Activated T-cell treated with anti-CD3 and anti-CD28 coated beads, Interleukin-2, amount 50 U/mL, for 72 hours (primary cell): ENCODE results near the gene CACNA1D. TPM values are rescaled to one million over a fixed set of nuclear protein-coding genes. Genes with fewer than 3 reads are reported as not detected.

Source experiments
- ATAC-seq, 2 donors: fragments of 150-1000 bp; cut with Tn5 transposase; replicated peaks in 1 of 2; 2 replicates each; pipeline ENCODE4 v1.10.0; 2021; ENCODE audit warnings: moderate library complexity in 2 of 2, mild to moderate bottlenecking in 1 of 2
- DNase-seq, 2 donors: peaks; one replicate each; pipeline ENCODE4 v3.0.0; 2021 to 2022; ENCODE audit warnings: mixed read lengths in 1 of 2
- H3K27ac Mint-ChIP-seq: one replicate; pipeline ENCODE4 v1.8.0; 2022; ENCODE audit warnings: mild to moderate bottlenecking, moderate library complexity, mixed read lengths
- H3K27me3 Mint-ChIP-seq: one replicate; pipeline ENCODE4 v1.8.0; 2022; ENCODE audit warnings: low read depth, mixed read lengths
- H3K36me3 Mint-ChIP-seq, 2 donors: one replicate each; pipeline ENCODE4 v1.8.0; 2022; ENCODE audit warnings: mixed read lengths in 2 of 2, mild to moderate bottlenecking in 1 of 2; ENCODE audit not compliant: insufficient read depth in 2 of 2
- H3K4me1 Mint-ChIP-seq: one replicate; pipeline ENCODE4 v1.8.0; 2022; ENCODE audit warnings: low read depth, mixed read lengths
- H3K4me3 Mint-ChIP-seq, 2 donors: one replicate each; pipeline ENCODE4 v1.8.0; 2022; ENCODE audit warnings: mild to moderate bottlenecking in 2 of 2, mixed read lengths in 2 of 2, moderate library complexity in 2 of 2
- H3K9me3 Mint-ChIP-seq, 2 donors: one replicate each; pipeline ENCODE4 v1.8.0; 2022; ENCODE audit warnings: mixed read lengths in 2 of 2
- total RNA-seq, 2 donors: library from RNA; stranded (reverse); gene quantifications; one replicate each; pipeline ENCODE4 v1.2.3, GENCODE V29; 2022

Gene CACNA1D
- total RNA-seq, 2 donors from 2014 or later = 0.82 to 1.9 TPM

- Mint-ChIP-seq H3K9me3 (no peaks in the 10 kb centered on the region), H3K4me3 (no peak overlapping the region), H3K27ac (no peak overlapping the region), H3K27me3 (no peaks in the 10 kb centered on the region), H3K4me1 (no peaks in the 10 kb centered on the region), H3K36me3 (no peaks in the 10 kb centered on the region)
- DNase-seq (no peak), ATAC-seq (no peak)
Observed at GRCh38 chr3:53690521-53690920, 196.1 kb downstream of the CACNA1D start.

GRCh38 chr3:53691349-53691748, 196.9 kb downstream of the CACNA1D start:
- Mint-ChIP-seq H3K9me3 (no peaks in the 10 kb centered on the region), H3K4me3 (no peak overlapping the region)

GRCh38 chr3:53691885-53692284, 197.5 kb downstream of the CACNA1D start:
- H3K4me3 Mint-ChIP-seq = no peak overlapping the region
- no peaks in the 10 kb centered on the region for H3K9me3 Mint-ChIP-seq
- H3K27ac Mint-ChIP-seq = no peak overlapping the region
- no peaks in the 10 kb centered on the region for H3K4me1 Mint-ChIP-seq
- no peaks in the 10 kb centered on the region for H3K36me3 Mint-ChIP-seq
- DNase-seq = no peak
- H3K27me3 Mint-ChIP-seq = peaks cover 7% of the 10 kb centered on the region
- ATAC-seq = no peak

More at GRCh38 chr3:53691349-53691748, 196.9 kb downstream of the CACNA1D start:
- ATAC-seq = no peak
- no peak for DNase-seq
- H3K4me1 Mint-ChIP-seq = no peaks in the 10 kb centered on the region
- peaks cover 3% of the 10 kb centered on the region for H3K27me3 Mint-ChIP-seq
- H3K27ac Mint-ChIP-seq = no peak overlapping the region
- no peaks in the 10 kb centered on the region for H3K36me3 Mint-ChIP-seq

GRCh38 chr3:53693451-53693850, 199.0 kb downstream of the CACNA1D start:
- no peak for DNase-seq
- no peaks in the 10 kb centered on the region for H3K4me1 Mint-ChIP-seq
- peaks cover 7% of the 10 kb centered on the region for H3K27me3 Mint-ChIP-seq
- H3K4me3 Mint-ChIP-seq = no peak overlapping the region
- no peak for ATAC-seq
- no peak overlapping the region for H3K27ac Mint-ChIP-seq
- H3K9me3 Mint-ChIP-seq = no peaks in the 10 kb centered on the region
- H3K36me3 Mint-ChIP-seq = no peaks in the 10 kb centered on the region

GRCh38 chr3:53694046-53694445, 199.6 kb downstream of the CACNA1D start:
- Mint-ChIP-seq H3K4me3 (no peak overlapping the region), H3K9me3 (no peaks in the 10 kb centered on the region), H3K36me3 (no peaks in the 10 kb centered on the region), H3K27me3 (peaks cover 7% of the 10 kb centered on the region), H3K27ac (no peak overlapping the region), H3K4me1 (no peaks in the 10 kb centered on the region)
- ATAC-seq (no peak), DNase-seq (no peak)

- Mint-ChIP-seq H3K9me3 (no peaks in the 10 kb centered on the region), H3K4me3 (no peak overlapping the region), H3K27ac (no peak overlapping the region), H3K36me3 (no peaks in the 10 kb centered on the region), H3K27me3 (peaks cover 7% of the 10 kb centered on the region), H3K4me1 (no peaks in the 10 kb centered on the region)
- DNase-seq = no peak
- ATAC-seq = no peak
Observed at GRCh38 chr3:53694666-53695323, 200.4 kb downstream of the CACNA1D start.

GRCh38 chr3:53695324-53695690, 200.9 kb downstream of the CACNA1D start:
- peaks cover 7% of the 10 kb centered on the region for H3K27me3 Mint-ChIP-seq
- no peaks in the 10 kb centered on the region for H3K4me1 Mint-ChIP-seq
- DNase-seq (no peak), ATAC-seq (no peak)
- H3K27ac Mint-ChIP-seq = no peak overlapping the region
- no peaks in the 10 kb centered on the region for H3K36me3 Mint-ChIP-seq
- no peak overlapping the region for H3K4me3 Mint-ChIP-seq
- no peaks in the 10 kb centered on the region for H3K9me3 Mint-ChIP-seq

GRCh38 chr3:53696401-53697172, 202.2 kb downstream of the CACNA1D start:
- H3K36me3 Mint-ChIP-seq = no peaks in the 10 kb centered on the region
- no peak for DNase-seq
- H3K4me3 Mint-ChIP-seq = no peak overlapping the region
- no peaks in the 10 kb centered on the region for H3K9me3 Mint-ChIP-seq
- H3K27ac Mint-ChIP-seq = no peak overlapping the region
- H3K4me1 Mint-ChIP-seq = no peaks in the 10 kb centered on the region
- ATAC-seq = no peak
- H3K27me3 Mint-ChIP-seq = peaks cover 7% of the 10 kb centered on the region

- no peak overlapping the region for H3K27ac Mint-ChIP-seq
- no peak overlapping the region for H3K4me3 Mint-ChIP-seq
- no peaks in the 10 kb centered on the region for H3K36me3 Mint-ChIP-seq
- H3K27me3 Mint-ChIP-seq = peaks cover 7% of the 10 kb centered on the region
- DNase-seq (no peak), ATAC-seq (no peak)
- peaks cover 6% of the 10 kb centered on the region for H3K4me1 Mint-ChIP-seq
- H3K9me3 Mint-ChIP-seq = no peaks in the 10 kb centered on the region
Observed at GRCh38 chr3:53700441-53700840, 206.0 kb downstream of the CACNA1D start.

GRCh38 chr3:53702776-53703530, 208.5 kb downstream of the CACNA1D start:
- no peak for DNase-seq

GRCh38 chr3:53703630-53704362, 209.4 kb downstream of the CACNA1D start:
- no peaks in the 10 kb centered on the region for H3K9me3 Mint-ChIP-seq
- H3K27ac Mint-ChIP-seq = no peak overlapping the region
- DNase-seq = no peak
- no peak overlapping the region for H3K4me3 Mint-ChIP-seq
- H3K36me3 Mint-ChIP-seq = no peaks in the 10 kb centered on the region
- H3K4me1 Mint-ChIP-seq = peaks cover 13% of the 10 kb centered on the region
- ATAC-seq = no peak
- H3K27me3 Mint-ChIP-seq = no peaks in the 10 kb centered on the region

More at GRCh38 chr3:53702776-53703530, 208.5 kb downstream of the CACNA1D start:
- Mint-ChIP-seq H3K4me1 (peaks cover 13% of the 10 kb centered on the region), H3K36me3 (no peaks in the 10 kb centered on the region), H3K4me3 (no peak overlapping the region), H3K27ac (no peak overlapping the region), H3K9me3 (no peaks in the 10 kb centered on the region), H3K27me3 (no peaks in the 10 kb centered on the region)
- no peak for ATAC-seq

- Mint-ChIP-seq H3K27me3 (no peaks in the 10 kb centered on the region), H3K36me3 (no peaks in the 10 kb centered on the region), H3K4me1 (peaks cover 13% of the 10 kb centered on the region), H3K27ac (no peak overlapping the region), H3K9me3 (no peaks in the 10 kb centered on the region), H3K4me3 (no peak overlapping the region)
- DNase-seq (no peak), ATAC-seq (no peak)
Observed at GRCh38 chr3:53704363-53704725, 209.9 kb downstream of the CACNA1D start.
